Measurements from ENCODE around the gene PABPC5.

Gene PABPC5

DNA sequence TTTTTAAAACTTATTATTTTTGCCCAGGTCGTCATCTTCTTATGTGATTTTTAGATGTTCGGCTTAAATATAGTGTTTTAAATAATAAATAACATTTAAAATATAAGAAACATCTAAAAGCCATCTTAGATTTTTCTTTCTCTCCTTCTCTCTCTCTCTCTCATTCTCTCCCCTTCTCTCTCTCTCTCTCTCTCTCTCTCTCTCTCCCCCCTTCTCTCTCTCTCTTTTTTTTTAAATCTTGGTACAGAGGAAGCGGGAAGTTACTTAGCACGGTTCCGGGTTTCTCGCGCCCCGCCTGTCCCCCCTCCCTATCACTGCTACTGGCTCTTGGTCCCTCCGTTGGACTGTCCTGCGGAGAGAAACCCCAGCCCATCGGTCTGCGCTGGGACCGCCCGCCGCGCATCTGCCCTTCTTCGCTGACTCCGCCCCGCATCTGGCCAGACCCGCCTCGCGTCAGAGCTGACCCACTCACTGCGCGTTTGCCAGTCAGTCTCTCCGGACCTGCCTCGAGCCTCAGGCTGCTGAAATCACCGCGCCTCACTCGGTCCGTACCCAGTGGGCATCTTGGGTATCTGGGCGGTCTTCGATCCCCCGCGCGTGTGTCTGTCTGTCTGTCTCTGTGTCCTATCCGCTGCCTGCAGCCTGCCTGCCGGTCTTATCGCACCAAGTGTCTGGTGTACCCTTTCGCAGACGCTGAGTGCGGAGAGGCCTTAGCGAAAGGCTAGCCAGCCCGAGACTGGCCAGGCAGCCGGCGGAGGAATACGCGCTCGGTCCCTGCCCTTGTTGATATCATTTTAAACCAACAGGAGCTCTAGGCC is at the start of gene PABPC5:
Gene PABPC5 (plus strand): TSS at position 489 of the 818 bp plus-strand sequence. CDS start 739 bp downstream, outside the sequence.
- no peak for DNase-seq (ENCODE audit: low spot score)

- no peak for DNase-seq (ENCODE audit: low spot score)
Measured at GRCh38 chrX:91389026-91389425, 45.6 kb upstream of the PABPC5 start.

DNA sequence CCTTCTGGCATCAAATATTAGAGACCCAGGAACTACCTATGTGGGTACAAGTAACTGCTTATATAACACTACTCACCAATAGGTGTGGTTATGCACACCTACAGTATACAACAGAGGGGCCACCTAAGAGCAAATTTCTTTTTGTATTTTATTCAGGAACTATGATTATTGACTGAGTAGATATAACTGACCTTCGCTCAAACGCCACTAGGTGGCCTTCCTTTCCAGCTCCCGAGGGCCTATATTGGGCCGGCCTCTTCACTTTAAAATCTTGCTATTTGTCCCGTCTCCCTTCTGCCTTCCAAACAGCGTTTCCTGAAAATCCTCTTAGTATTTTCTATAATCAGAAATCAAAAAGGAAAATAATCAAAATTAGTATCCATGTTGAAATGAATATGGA is 19.9 kb upstream of the PABPC5 start:
- no peak for DNase-seq (ENCODE audit: low spot score)

GRCh38 chrX:91435395-91435794 is 756 bp downstream of the PABPC5 start:
- DNase-seq (ENCODE audit: low spot score) = no peak
